ES-I3 (cell line): ENCODE data around the gene CD200R1L.

ENCODE experiments used
- H3K36me3 ChIP-seq: 2 replicates; pipeline ENCODE4 v1.6.1; 2013; ENCODE audit warnings: mild to moderate bottlenecking, low read length, control low read depth, moderate library complexity; ENCODE audit not compliant: insufficient read depth
- H3K4me1 ChIP-seq: 2 replicates; pipeline ENCODE4 v1.6.1; 2013; ENCODE audit warnings: mild to moderate bottlenecking, control low read depth, low read length; ENCODE audit not compliant: insufficient read depth
- H3K9ac ChIP-seq: 2 replicates; pipeline ENCODE4 v1.6.1; 2013; ENCODE audit warnings: low read depth, mild to moderate bottlenecking, low read length, moderate library complexity
- H3K9me3 ChIP-seq: 2 replicates; pipeline ENCODE4 v1.6.1; 2013; ENCODE audit warnings: mild to moderate bottlenecking, low read length, moderate library complexity; ENCODE audit not compliant: control insufficient read depth, insufficient read depth

The CD200R1L gene

DNA sequence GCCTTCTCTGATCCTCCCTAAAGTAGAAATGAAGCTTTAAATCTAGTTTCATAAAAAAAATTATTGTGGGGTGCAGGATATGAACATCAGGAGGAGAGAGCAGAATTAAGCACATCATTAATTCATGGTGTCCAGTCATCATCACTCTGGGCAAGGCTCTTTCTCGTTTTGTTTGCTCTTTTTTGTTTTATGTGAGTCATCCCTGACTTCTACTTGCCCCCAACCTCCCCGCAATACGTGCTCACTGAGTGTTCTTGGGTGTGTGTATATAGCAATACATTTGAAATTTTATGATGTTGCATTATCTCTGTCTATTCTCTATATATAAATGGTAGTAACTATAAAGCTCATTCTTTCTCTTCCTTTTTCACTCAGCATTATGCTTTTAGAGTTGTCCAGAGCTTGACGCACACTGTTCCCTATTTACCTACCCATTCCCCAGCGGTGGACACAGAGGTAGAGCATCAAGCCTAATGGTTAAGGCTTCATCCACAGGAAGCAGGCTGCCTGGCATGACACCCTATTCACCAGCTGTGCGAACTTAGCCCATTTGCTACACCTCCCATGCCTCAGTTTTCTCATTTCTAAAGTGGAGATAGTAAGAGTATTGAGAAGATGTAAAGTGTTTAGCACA is 72.3 kb downstream of the CD200R1L start:
- H3K9ac ChIP-seq: no peak overlapping the region

DNA sequence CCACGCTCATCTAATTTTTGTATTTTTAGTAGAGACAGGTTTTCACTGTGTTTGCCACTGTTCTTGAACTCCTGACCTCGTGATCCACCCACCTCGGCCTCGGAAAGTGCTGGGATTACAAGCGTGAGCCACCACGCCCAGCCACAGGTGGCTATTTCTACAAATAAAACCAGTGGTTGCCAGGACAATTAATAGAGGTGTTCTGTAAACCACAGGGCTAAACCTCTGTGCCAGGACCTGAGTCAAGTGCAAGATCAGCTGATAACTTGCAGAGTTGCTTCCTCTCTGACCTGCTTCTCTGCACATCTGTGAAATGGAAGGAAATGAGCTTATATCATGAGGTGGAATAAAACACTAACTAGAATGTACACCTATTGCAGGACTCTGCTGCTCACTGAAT is 72.8 kb downstream of the CD200R1L start:
- H3K36me3 ChIP-seq: no peaks in the 10 kb centered on the region
- H3K9ac ChIP-seq: no peak overlapping the region
- no peaks in the 10 kb centered on the region for H3K9me3 ChIP-seq
- H3K4me1 ChIP-seq: peaks cover 6% of the 10 kb centered on the region; the same call in 1 of the 2 replicates

More for the DNA sequence above, 72.3 kb downstream of the CD200R1L start:
- H3K4me1 ChIP-seq: peaks cover 6% of the 10 kb centered on the region; the same call in 1 of the 2 replicates
- H3K36me3 ChIP-seq: no peaks in the 10 kb centered on the region
- H3K9me3 ChIP-seq: no peaks in the 10 kb centered on the region

DNA sequence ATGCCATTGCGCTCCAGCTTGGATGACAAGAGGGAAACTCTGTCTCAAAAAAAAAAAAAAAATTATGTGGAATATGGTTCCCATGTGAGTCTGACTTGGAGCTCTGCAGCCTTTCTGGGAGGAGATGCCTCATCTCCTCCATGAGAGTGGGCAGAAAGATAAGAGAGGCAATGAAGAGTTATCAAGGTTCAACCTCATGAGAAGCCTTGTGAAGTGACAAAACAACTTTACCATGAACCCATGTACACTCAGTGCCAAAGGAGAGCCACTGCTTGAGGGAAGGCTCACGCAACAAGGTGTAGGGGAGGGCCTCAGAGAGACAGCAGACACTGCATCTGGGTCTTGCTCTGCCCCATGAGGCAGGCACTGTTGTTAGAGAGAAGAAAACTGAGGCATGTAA is 75.7 kb downstream of the CD200R1L start:
- Histone ChIP-seq H3K9me3 (no peaks in the 10 kb centered on the region), H3K4me1 (peaks cover 6% of the 10 kb centered on the region; the same call in 1 of the 2 replicates), H3K9ac (no peak overlapping the region), H3K36me3 (no peaks in the 10 kb centered on the region)

DNA sequence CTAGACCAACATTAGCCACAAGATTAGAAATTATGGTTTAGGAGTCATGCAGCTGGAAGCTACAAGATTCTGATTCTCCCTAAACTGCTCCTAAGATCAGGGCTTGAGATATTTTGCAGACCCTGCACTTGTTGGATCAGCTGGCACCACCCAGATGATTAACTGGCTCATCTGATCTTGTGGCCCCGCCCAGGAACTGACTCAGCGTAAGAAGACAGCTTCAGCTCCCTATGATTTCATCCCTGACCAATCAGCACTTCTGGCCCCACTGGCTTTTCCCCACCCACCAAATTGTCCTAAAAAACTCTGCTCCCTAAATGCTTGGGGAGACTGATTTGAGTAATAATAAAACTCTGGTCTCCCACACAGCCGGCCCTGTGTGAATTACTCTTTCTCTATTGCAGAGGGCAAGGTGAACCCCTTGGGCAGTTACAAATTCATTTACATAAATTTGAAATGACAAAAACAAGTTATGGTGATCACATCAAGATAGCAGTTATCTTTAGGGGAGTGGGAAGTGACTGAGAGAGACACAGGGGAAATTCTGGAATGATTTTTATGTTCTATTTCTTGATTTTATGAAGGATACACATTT is 76.5 kb downstream of the CD200R1L start:
- Histone ChIP-seq H3K4me1 (peaks cover 6% of the 10 kb centered on the region; the same call in 1 of the 2 replicates), H3K9ac (no peak overlapping the region), H3K36me3 (no peaks in the 10 kb centered on the region), H3K9me3 (no peaks in the 10 kb centered on the region)

DNA sequence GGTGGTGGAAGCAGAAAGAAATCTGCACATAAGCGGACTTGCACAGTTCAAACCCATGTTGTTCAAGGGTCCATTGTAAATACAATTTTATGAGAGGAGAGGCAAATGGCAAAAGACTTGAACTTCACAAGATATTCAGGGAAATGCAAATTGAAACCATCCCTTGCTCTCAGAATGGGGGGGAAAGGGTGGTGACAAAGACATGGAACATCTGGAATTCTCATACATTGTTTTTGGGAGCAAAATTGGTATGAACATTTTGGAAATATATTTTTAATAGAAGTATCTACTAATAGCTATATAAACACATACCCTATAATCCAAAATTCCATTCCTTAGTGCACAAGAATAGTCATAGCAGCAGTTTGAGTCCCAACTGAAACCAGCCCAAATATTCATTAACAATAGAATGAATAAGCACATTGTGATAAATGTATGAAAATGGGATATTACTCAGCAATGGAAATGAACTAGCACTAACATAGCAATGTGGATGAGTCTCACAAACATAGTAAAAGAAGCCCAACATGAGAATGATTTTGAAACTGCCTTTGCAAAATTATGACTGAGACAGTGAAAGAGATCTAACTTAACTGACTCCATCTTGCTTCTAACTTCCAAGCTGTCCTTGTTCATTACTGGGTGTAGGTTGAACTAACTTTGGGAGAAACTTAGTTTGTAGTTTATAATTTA is 77.2 kb downstream of the CD200R1L start:
- H3K9ac ChIP-seq: no peak overlapping the region
- peaks cover 6% of the 10 kb centered on the region; the same call in 1 of the 2 replicates for H3K4me1 ChIP-seq
- H3K9me3 ChIP-seq: no peaks in the 10 kb centered on the region
- H3K36me3 ChIP-seq: no peaks in the 10 kb centered on the region

DNA sequence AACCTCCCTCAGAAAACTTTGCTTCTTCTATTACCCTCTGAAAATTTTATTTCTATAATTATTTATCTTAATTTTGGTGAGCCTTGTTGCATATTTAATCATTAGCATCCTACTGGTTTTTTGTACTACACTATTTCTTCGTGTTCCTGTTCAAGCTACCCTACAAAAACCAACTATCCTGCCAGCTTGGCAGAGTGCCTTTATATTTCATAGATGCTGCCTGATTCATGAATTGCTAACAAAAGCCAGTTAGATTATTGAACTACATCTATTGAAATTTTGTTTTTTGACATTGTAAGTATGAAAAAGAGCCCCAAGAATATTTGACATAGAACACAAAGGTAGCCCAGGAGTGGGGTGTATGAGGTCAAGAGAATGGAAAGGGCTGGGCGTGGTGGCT is 78.9 kb downstream of the CD200R1L start:
- H3K36me3 ChIP-seq: no peaks in the 10 kb centered on the region
- H3K9me3 ChIP-seq: no peaks in the 10 kb centered on the region
- peaks cover 6% of the 10 kb centered on the region; the same call in 1 of the 2 replicates for H3K4me1 ChIP-seq
- no peak overlapping the region for H3K9ac ChIP-seq

DNA sequence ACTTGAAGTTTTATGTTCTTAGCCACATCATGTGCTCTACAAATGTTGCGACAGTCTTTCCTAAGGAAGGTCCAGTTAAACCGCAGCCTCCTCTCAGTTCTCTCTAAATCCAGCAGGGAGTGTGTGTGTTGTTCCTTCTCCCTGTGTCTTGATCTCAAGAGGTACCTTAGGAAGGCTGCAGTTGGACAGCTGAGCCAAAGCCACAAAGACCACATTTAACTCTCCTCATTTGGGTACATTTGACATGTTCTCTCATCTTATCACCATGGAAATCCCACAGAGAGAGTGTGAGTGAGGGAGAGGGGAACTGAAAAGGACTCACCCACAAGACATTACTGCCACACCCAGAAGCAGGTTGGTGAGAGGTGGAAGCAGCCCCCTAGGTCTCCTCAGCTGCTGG is 79.5 kb downstream of the CD200R1L start:
- H3K4me1 ChIP-seq: peaks cover 6% of the 10 kb centered on the region; the same call in 1 of the 2 replicates
- no peaks in the 10 kb centered on the region for H3K36me3 ChIP-seq
- H3K9ac ChIP-seq: no peak overlapping the region
- no peaks in the 10 kb centered on the region for H3K9me3 ChIP-seq
